A549 (cell line): ENCODE results near the gene TRIM26.

Experiments used
- MAZ ChIP-seq: fragments of 150-350 bp; IDR thresholded peaks from 2 replicates; pipeline ENCODE4 v1.6.1; 2014; ENCODE audit warnings: antibody characterized with exemption, low read depth, low read length, borderline replicate concordance
- PHF8 ChIP-seq: fragments of 200-600 bp; sonication (generic); IDR thresholded peaks from 2 replicates; pipeline ENCODE4 v1.6.1; 2016; ENCODE audit warnings: low read depth, mild to moderate bottlenecking, antibody characterized with exemption, moderate library complexity, borderline replicate concordance
- POLR2A ChIP-seq: IDR thresholded peaks from 2 replicates; pipeline ENCODE4 v1.6.1; 2012; ENCODE audit warnings: mild to moderate bottlenecking, low read length
- POLR2AphosphoS2 ChIP-seq: conservative IDR thresholded peaks from 2 replicates; pipeline ENCODE4 v1.6.1; 2012; ENCODE audit warnings: low read length, improper control_type of control experiment, inconsistent platforms
- RCOR1 ChIP-seq: fragments of 150-350 bp; IDR thresholded peaks from 2 replicates; pipeline ENCODE4 v1.6.1; 2014; ENCODE audit warnings: antibody characterized with exemption, low read length, low read depth
- RFX5 ChIP-seq: fragments of 450-650 bp; IDR thresholded peaks from 2 replicates; pipeline ENCODE4 v1.7.1; 2014; ENCODE audit warnings: antibody characterized with exemption, mild to moderate bottlenecking, moderate library complexity
- SMC3 ChIP-seq: fragments of >200 bp; sonication (Bioruptor Twin); formaldehyde crosslinking; IDR thresholded peaks from 3 replicates; pipeline ENCODE4 v1.6.1; 2018; ENCODE audit warnings: inconsistent platforms
- ZFP36 ChIP-seq: fragments of 450-650 bp; IDR thresholded peaks from 2 replicates; pipeline ENCODE4 v1.6.1; 2014; ENCODE audit warnings: borderline replicate concordance; ENCODE audit not compliant: partially characterized antibody
- TF ChIP-seq, protein P1 (sequence below): fragments of >200 bp; sonication (Bioruptor Twin); formaldehyde crosslinking; IDR thresholded peaks from 3 replicates; pipeline ENCODE4 v1.5.1; 2016
- TF ChIP-seq, protein P2 (sequence below): fragments of 200-600 bp; sonication (generic); IDR thresholded peaks from 2 replicates; pipeline ENCODE4 v1.6.1; 2016; ENCODE audit warnings: antibody characterized with exemption, mild to moderate bottlenecking, moderate library complexity

- no peak for TF ChIP-seq RCOR1
- TF ChIP-seq, protein P1, sequence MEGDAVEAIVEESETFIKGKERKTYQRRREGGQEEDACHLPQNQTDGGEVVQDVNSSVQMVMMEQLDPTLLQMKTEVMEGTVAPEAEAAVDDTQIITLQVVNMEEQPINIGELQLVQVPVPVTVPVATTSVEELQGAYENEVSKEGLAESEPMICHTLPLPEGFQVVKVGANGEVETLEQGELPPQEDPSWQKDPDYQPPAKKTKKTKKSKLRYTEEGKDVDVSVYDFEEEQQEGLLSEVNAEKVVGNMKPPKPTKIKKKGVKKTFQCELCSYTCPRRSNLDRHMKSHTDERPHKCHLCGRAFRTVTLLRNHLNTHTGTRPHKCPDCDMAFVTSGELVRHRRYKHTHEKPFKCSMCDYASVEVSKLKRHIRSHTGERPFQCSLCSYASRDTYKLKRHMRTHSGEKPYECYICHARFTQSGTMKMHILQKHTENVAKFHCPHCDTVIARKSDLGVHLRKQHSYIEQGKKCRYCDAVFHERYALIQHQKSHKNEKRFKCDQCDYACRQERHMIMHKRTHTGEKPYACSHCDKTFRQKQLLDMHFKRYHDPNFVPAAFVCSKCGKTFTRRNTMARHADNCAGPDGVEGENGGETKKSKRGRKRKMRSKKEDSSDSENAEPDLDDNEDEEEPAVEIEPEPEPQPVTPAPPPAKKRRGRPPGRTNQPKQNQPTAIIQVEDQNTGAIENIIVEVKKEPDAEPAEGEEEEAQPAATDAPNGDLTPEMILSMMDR, result no peak
- TF ChIP-seq POLR2A, result no peak
- TF ChIP-seq RFX5, result no peak
- no peak for TF ChIP-seq ZFP36
- no peak for TF ChIP-seq PHF8
- TF ChIP-seq SMC3, result no peak
- TF ChIP-seq, protein P2, sequence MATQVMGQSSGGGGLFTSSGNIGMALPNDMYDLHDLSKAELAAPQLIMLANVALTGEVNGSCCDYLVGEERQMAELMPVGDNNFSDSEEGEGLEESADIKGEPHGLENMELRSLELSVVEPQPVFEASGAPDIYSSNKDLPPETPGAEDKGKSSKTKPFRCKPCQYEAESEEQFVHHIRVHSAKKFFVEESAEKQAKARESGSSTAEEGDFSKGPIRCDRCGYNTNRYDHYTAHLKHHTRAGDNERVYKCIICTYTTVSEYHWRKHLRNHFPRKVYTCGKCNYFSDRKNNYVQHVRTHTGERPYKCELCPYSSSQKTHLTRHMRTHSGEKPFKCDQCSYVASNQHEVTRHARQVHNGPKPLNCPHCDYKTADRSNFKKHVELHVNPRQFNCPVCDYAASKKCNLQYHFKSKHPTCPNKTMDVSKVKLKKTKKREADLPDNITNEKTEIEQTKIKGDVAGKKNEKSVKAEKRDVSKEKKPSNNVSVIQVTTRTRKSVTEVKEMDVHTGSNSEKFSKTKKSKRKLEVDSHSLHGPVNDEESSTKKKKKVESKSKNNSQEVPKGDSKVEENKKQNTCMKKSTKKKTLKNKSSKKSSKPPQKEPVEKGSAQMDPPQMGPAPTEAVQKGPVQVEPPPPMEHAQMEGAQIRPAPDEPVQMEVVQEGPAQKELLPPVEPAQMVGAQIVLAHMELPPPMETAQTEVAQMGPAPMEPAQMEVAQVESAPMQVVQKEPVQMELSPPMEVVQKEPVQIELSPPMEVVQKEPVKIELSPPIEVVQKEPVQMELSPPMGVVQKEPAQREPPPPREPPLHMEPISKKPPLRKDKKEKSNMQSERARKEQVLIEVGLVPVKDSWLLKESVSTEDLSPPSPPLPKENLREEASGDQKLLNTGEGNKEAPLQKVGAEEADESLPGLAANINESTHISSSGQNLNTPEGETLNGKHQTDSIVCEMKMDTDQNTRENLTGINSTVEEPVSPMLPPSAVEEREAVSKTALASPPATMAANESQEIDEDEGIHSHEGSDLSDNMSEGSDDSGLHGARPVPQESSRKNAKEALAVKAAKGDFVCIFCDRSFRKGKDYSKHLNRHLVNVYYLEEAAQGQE, result no peak
- no peak for TF ChIP-seq POLR2AphosphoS2
- no peak for TF ChIP-seq MAZ
These were observed 52.2 kb downstream of the TRIM26 start, which contains the start of gene TRIM10 for GRCh38 chr6:30160785-30161531.
